Esophagus (tissue), 2 donors: ENCODE data around the gene GAN. TPM values are rescaled to one million over a fixed set of nuclear protein-coding genes. Genes with fewer than 3 reads are reported as not detected.
A peak's percentile ranks its signal among the peaks of the same experiment; 100 is the strongest.

Source experiments
- H3K27ac ChIP-seq, 2 donors: one replicate each; pipeline ENCODE4 v1.5.1; 2013; ENCODE audit warnings: low read depth in 2 of 2, mild to moderate bottlenecking in 2 of 2, inconsistent platforms in 1 of 2, low read length in 1 of 2, moderate library complexity in 1 of 2
- H3K27me3 ChIP-seq, 2 donors: one replicate each; pipeline ENCODE4 v1.6.1; 2013; ENCODE audit warnings: low read length in 2 of 2, control low read depth in 1 of 2, mild to moderate bottlenecking in 1 of 2; ENCODE audit not compliant: insufficient read depth in 2 of 2, control insufficient read depth in 1 of 2
- H3K36me3 ChIP-seq, 2 donors: one replicate each; pipeline ENCODE4 v1.6.1; 2013; ENCODE audit warnings: low read length in 1 of 2; ENCODE audit not compliant: control insufficient read depth in 2 of 2, insufficient read depth in 2 of 2
- H3K4me1 ChIP-seq, 2 donors: one replicate each; pipeline ENCODE4 v1.6.1; 2013; ENCODE audit warnings: low read length in 1 of 2; ENCODE audit not compliant: control insufficient read depth in 2 of 2, insufficient read depth in 2 of 2
- H3K4me3 ChIP-seq, 2 donors: one replicate each; pipeline ENCODE4 v1.5.1; 2013; ENCODE audit warnings: low read length in 2 of 2, mild to moderate bottlenecking in 2 of 2, low read depth in 1 of 2, moderate library complexity in 1 of 2
- H3K9me3 ChIP-seq, 2 donors: one replicate each; pipeline ENCODE4 v1.6.1; 2013; ENCODE audit warnings: mild to moderate bottlenecking in 2 of 2, low read depth in 1 of 2, low read length in 1 of 2, moderate library complexity in 1 of 2; ENCODE audit not compliant: control insufficient read depth in 2 of 2, insufficient read depth in 1 of 2
- WGBS, 2 donors: extraction: QIAGEN DNeasy Blood & Tissue Kit; methylation state at CpG; one replicate each; pipeline ENCODE4 v1.1.7; 2013; 5-methylcytosine and 5-hydroxymethylcytosine counted together
- polyA plus RNA-seq, 2 donors: library from polyadenylated mRNA; stranded (reverse); fragments of 200-250 nt; gene quantifications; one replicate each; pipeline ENCODE4 v1.2.3, GENCODE V29; 2013
- donor health status: healthy with polysubstance abuse.
- donor health status: Bipolar disorder and iron deficiency.

GAN gene
- 1 to 10 TPM; 2.9 to 6.8 TPM for polyA plus RNA-seq

GRCh38 chr16:81314603-81315270 lies at the start of gene GAN:
GAN (plus strand) TSS chr16:81314962; CDS start chr16:81315114, 152 bp downstream.
- Histone ChIP-seq H3K27me3 (no peaks in the 10 kb centered on the region), H3K4me3 (peak within 1 kb of the TSS; percentile 72 to 98), H3K4me1 (peaks cover 0 to 12% of the 10 kb centered on the region in 2 donors), H3K36me3 (no peaks in the 10 kb centered on the region), H3K9me3 (no peaks in the 10 kb centered on the region), H3K27ac (peak within 1 kb of the TSS; percentile 95 to 96)
- WGBS, 2 donors, result 0% methylated on average over 71 to 75 of the region's 75 CpGs

GRCh38 chr16:81265052-81265451 lies 49.7 kb upstream of the GAN start:
- peaks cover 0 to 10% of the 10 kb centered on the region in 2 donors for H3K4me1 ChIP-seq
- H3K9me3 ChIP-seq, result no peaks in the 10 kb centered on the region
- H3K4me3 ChIP-seq, result no peak overlapping the region
- 96 to 100% methylated on average over 2 of the region's 2 CpGs for WGBS, 2 donors
- no peak overlapping the region for H3K27ac ChIP-seq
- no peaks in the 10 kb centered on the region for H3K36me3 ChIP-seq
- no peaks in the 10 kb centered on the region for H3K27me3 ChIP-seq

- Histone ChIP-seq H3K9me3 (no peaks in the 10 kb centered on the region), H3K27ac (peak overlapping the region; percentile 85 to 90), H3K4me1 (peaks cover 0 to 10% of the 10 kb centered on the region in 2 donors), H3K27me3 (no peaks in the 10 kb centered on the region), H3K4me3 (no peak overlapping the region), H3K36me3 (no peaks in the 10 kb centered on the region)
- WGBS, 2 donors, result 44 to 55% methylated on average over 5 of the region's 5 CpGs
These were observed 48.9 kb upstream of the GAN start for GRCh38 chr16:81265658-81266451.

- peak overlapping the region; percentile 85 to 90 for H3K27ac ChIP-seq
- H3K9me3 ChIP-seq, result no peaks in the 10 kb centered on the region
- WGBS, 2 donors, result 38 to 42% methylated on average over 7 of the region's 7 CpGs
- no peak overlapping the region for H3K4me3 ChIP-seq
- no peaks in the 10 kb centered on the region for H3K27me3 ChIP-seq
- peaks cover 0 to 10% of the 10 kb centered on the region in 2 donors for H3K4me1 ChIP-seq
- no peaks in the 10 kb centered on the region for H3K36me3 ChIP-seq
These were observed 48.1 kb upstream of the GAN start for GRCh38 chr16:81266680-81267095.

GRCh38 chr16:81268509-81268908 lies 46.3 kb upstream of the GAN start:
- no peaks in the 10 kb centered on the region for H3K9me3 ChIP-seq
- WGBS, 2 donors, result 95 to 96% methylated on average over 5 of the region's 5 CpGs
- H3K27ac ChIP-seq, result no peak overlapping the region
- no peaks in the 10 kb centered on the region for H3K36me3 ChIP-seq
- H3K4me1 ChIP-seq, result peaks cover 2 to 13% of the 10 kb centered on the region in 2 donors
- H3K27me3 ChIP-seq, result no peaks in the 10 kb centered on the region
- H3K4me3 ChIP-seq, result no peak overlapping the region

- Histone ChIP-seq H3K27ac (peak overlapping the region; percentile 87 to 91), H3K36me3 (no peaks in the 10 kb centered on the region), H3K4me3 (no peak overlapping the region), H3K9me3 (no peaks in the 10 kb centered on the region), H3K4me1 (peaks cover 4 to 20% of the 10 kb centered on the region in 2 donors), H3K27me3 (no peaks in the 10 kb centered on the region)
- 63 to 69% methylated on average over 10 of the region's 10 CpGs for WGBS, 2 donors
These were observed 41.4 kb upstream of the GAN start for GRCh38 chr16:81273223-81273950.

- Histone ChIP-seq H3K9me3 (no peaks in the 10 kb centered on the region), H3K27ac (peak overlapping the region; percentile 87 to 96), H3K36me3 (no peaks in the 10 kb centered on the region), H3K4me3 (no peak overlapping the region), H3K27me3 (no peaks in the 10 kb centered on the region), H3K4me1 (peaks cover 4 to 22% of the 10 kb centered on the region in 2 donors)
- 70 to 71% methylated on average over 9 of the region's 9 CpGs for WGBS, 2 donors
These were observed 39.7 kb upstream of the GAN start for GRCh38 chr16:81275064-81275532.

- peak overlapping the region; percentile 87 to 96 for H3K27ac ChIP-seq
- no peaks in the 10 kb centered on the region for H3K9me3 ChIP-seq
- no peaks in the 10 kb centered on the region for H3K36me3 ChIP-seq
- H3K4me3 ChIP-seq, result no peak overlapping the region
- no peaks in the 10 kb centered on the region for H3K27me3 ChIP-seq
- peaks cover 4 to 22% of the 10 kb centered on the region in 2 donors for H3K4me1 ChIP-seq
- 55 to 72% methylated on average over 9 of the region's 9 CpGs for WGBS, 2 donors
These were observed 39.0 kb upstream of the GAN start for GRCh38 chr16:81275795-81276194.

- 83 to 86% methylated on average over 3 of the region's 3 CpGs for WGBS, 2 donors
- Histone ChIP-seq H3K27me3 (no peaks in the 10 kb centered on the region), H3K9me3 (no peaks in the 10 kb centered on the region), H3K27ac (peak overlapping the region; percentile 87 to 96), H3K4me3 (no peak overlapping the region), H3K36me3 (no peaks in the 10 kb centered on the region), H3K4me1 (peaks cover 4 to 22% of the 10 kb centered on the region in 2 donors)
These were observed 38.4 kb upstream of the GAN start for GRCh38 chr16:81276323-81276722.
